ENCODE measurements around the gene TNIK.

Gene TNIK

GRCh38 chr3:171226794-171227193 is 233.4 kb downstream of the TNIK start:
- no peak for DNase-seq (ENCODE audit: low read depth)

GRCh38 chr3:171225708-171226107 is 234.5 kb downstream of the TNIK start:
- DNase-seq (ENCODE audit: low read depth): no peak

GRCh38 chr3:171225165-171225564 is 235.0 kb downstream of the TNIK start:
- DNase-seq (ENCODE audit: low read depth): no peak

GRCh38 chr3:171223396-171223795 is 236.8 kb downstream of the TNIK start:
- DNase-seq (ENCODE audit: low read depth): no peak

GRCh38 chr3:171222995-171223394 is 237.2 kb downstream of the TNIK start:
- no peak for DNase-seq (ENCODE audit: low read depth)

GRCh38 chr3:171221597-171221996 is 238.6 kb downstream of the TNIK start:
- no peak for DNase-seq (ENCODE audit: low read depth)

GRCh38 chr3:171221104-171221503 is 239.1 kb downstream of the TNIK start:
- no peak for DNase-seq (ENCODE audit: low read depth)

GRCh38 chr3:171219258-171219657 is 240.9 kb downstream of the TNIK start:
- DNase-seq (ENCODE audit: low read depth): no peak

GRCh38 chr3:171218069-171218468 is 242.1 kb downstream of the TNIK start:
- no peak for DNase-seq (ENCODE audit: low read depth)

GRCh38 chr3:171213907-171214306 is 246.3 kb downstream of the TNIK start:
- DNase-seq (ENCODE audit: low read depth): no peak

- DNase-seq (ENCODE audit: low read depth): no peak
Observed at GRCh38 chr3:171213178-171213577, 247.0 kb downstream of the TNIK start.

- no peak for DNase-seq (ENCODE audit: low read depth)
Observed at GRCh38 chr3:171212648-171213047, 247.6 kb downstream of the TNIK start.

GRCh38 chr3:171206283-171206682 is 253.9 kb downstream of the TNIK start:
- no peak for DNase-seq (ENCODE audit: low read depth)

- no peak for DNase-seq (ENCODE audit: low read depth)
Observed at GRCh38 chr3:171204942-171205341, 255.3 kb downstream of the TNIK start.

- no peak for DNase-seq (ENCODE audit: low read depth)
Observed at GRCh38 chr3:171201825-171202224, 258.4 kb downstream of the TNIK start.

- no peak for DNase-seq (ENCODE audit: low read depth)
Observed at GRCh38 chr3:171200750-171201088, 259.5 kb downstream of the TNIK start.

GRCh38 chr3:171200052-171200749 is 260.0 kb downstream of the TNIK start:
- DNase-seq (ENCODE audit: low read depth): no peak

- no peak for DNase-seq (ENCODE audit: low read depth)
Observed at GRCh38 chr3:171199473-171199829, 260.8 kb downstream of the TNIK start.

GRCh38 chr3:171198781-171199472 is 261.3 kb downstream of the TNIK start:
- DNase-seq (ENCODE audit: low read depth): no peak

GRCh38 chr3:171195686-171196085 is 264.5 kb downstream of the TNIK start:
- DNase-seq (ENCODE audit: low read depth): no peak

GRCh38 chr3:171194965-171195364 is 265.2 kb downstream of the TNIK start:
- no peak for DNase-seq (ENCODE audit: low read depth)

GRCh38 chr3:171193693-171194092 is 266.5 kb downstream of the TNIK start:
- DNase-seq (ENCODE audit: low read depth): no peak

GRCh38 chr3:171192176-171192854 is 267.9 kb downstream of the TNIK start:
- no peak for DNase-seq (ENCODE audit: low read depth)

Measured in stimulated activated CD8-positive, alpha-beta memory T cell treated with anti-CD3 and anti-CD28 coated beads, Interleukin-7, amount 100 ng/mL, for 24 hours (primary cell).